Panc1 (cell line): Measurements from ENCODE around the gene GLIS1. TPM values are rescaled to one million over a fixed set of nuclear protein-coding genes. Genes with fewer than 3 reads are reported as not detected.

Experiments
- ATAC-seq: fragments of 200-7000 bp; cut with Tn5 transposase; 2 replicates; pipeline ENCODE4 v1.9.1; 2020; ENCODE audit warnings: mild to moderate bottlenecking, moderate library complexity
- BruUV-seq: library from RNA; stranded (reverse); fragments of 400-500 nt; replicated peaks from 2 replicates; lab custom pipeline; 2021; lab: Mats Ljungman, UMichigan
- CTCF ChIA-PET: fragments of 300-600 bp; sonication (Branson Sonifier 250); formaldehyde crosslinking; loops from one replicate; lab custom pipeline; 2022; ENCODE audit warnings: antibody characterized with exemption; lab: Charles Lee
- POLR2A ChIA-PET: fragments of 300-600 bp; sonication (Branson Sonifier 250); formaldehyde crosslinking; loops from one replicate; lab custom pipeline; 2022; ENCODE audit warnings: antibody characterized with exemption; lab: Charles Lee
- DNase-seq: peaks from one replicate; pipeline ENCODE4 v3.0.0-alpha.2; 2010; ENCODE audit warnings: low read depth, low spot score
- H3K27ac ChIP-seq: 2 replicates; pipeline ENCODE4 v1.5.1; 2011; ENCODE audit warnings: mild to moderate bottlenecking, low read length, inconsistent platforms
- H3K27me3 ChIP-seq: fragments of 200-500 bp; sonication (Bioruptor generic); 2 replicates; pipeline ENCODE4 v1.6.0; 2014; ENCODE audit warnings: low read length, inconsistent platforms; ENCODE audit not compliant: control insufficient read depth, insufficient read depth
- H3K36me3 ChIP-seq: fragments of 200-500 bp; sonication (Bioruptor generic); 2 replicates; pipeline ENCODE4 v1.5.1; 2014; ENCODE audit warnings: inconsistent platforms, mild to moderate bottlenecking, low read length, moderate library complexity; ENCODE audit not compliant: control insufficient read depth, insufficient read depth
- H3K4me1 ChIP-seq: 2 replicates; pipeline ENCODE4 v1.5.1; 2011; ENCODE audit warnings: inconsistent platforms, mild to moderate bottlenecking, low read length, moderate library complexity; ENCODE audit not compliant: control insufficient read depth, insufficient read depth
- H3K4me3 ChIP-seq, 2 experiments: 2 replicates each; pipeline ENCODE4 v1.5.1; 2011 to 2012; ENCODE audit warnings: low read depth in 2 of 2, low read length in 2 of 2, mild to moderate bottlenecking in 2 of 2, inconsistent platforms in 1 of 2, moderate library complexity in 1 of 2
- H3K9me3 ChIP-seq: fragments of 200-500 bp; sonication (Bioruptor generic); 2 replicates; pipeline ENCODE4 v1.5.1; 2014; ENCODE audit warnings: low read depth, mild to moderate bottlenecking, inconsistent platforms, low read length, moderate library complexity; ENCODE audit not compliant: control insufficient read depth, insufficient read depth
- POLR2AphosphoS5 ChIP-seq: IDR thresholded peaks from 2 replicates; pipeline ENCODE4 v1.6.1; 2012; ENCODE audit warnings: mild to moderate bottlenecking, low read depth, low read length, moderate library complexity
- SIN3A ChIP-seq: IDR thresholded peaks from 2 replicates; pipeline ENCODE4 v1.6.1; 2012; ENCODE audit warnings: low read depth, mild to moderate bottlenecking, low read length, moderate library complexity, borderline replicate concordance; ENCODE audit not compliant: insufficient read depth
- TCF7L2 ChIP-seq: IDR thresholded peaks from 2 replicates; pipeline ENCODE4 v1.6.1; 2011; ENCODE audit warnings: mild to moderate bottlenecking, low read depth, low read length, inconsistent platforms
- in situ Hi-C: cut with HindIII; loops from 2 replicates; pipeline ENCODE4 v1.10.0; 2016; ENCODE audit warnings: low sequenced_read_pairs, low pct_unique_long_range_greater_than_20kb
- intact Hi-C: fragments of 100-400 bp; cut with micrococcal nuclease; formaldehyde crosslinking; loops from one replicate; pipeline ENCODE4 v1.10.0; 2022; ENCODE audit not compliant: unreplicated experiment
- total RNA-seq: library from RNA; stranded (reverse); gene quantifications from one replicate; pipeline ENCODE4 v1.2.1, GENCODE V29; 2021; ENCODE audit not compliant: unreplicated experiment
- TF ChIP-seq, protein P1 (sequence below), 2 experiments: IDR thresholded peaks; 2 replicates each; pipeline ENCODE4 v1.6.1; 2011 to 2012; ENCODE audit warnings: low read depth in 2 of 2, control low read depth in 1 of 2, low read length in 1 of 2, mild to moderate bottlenecking in 1 of 2, moderate library complexity in 1 of 2; ENCODE audit not compliant: insufficient read depth in 1 of 2
- TF ChIP-seq, protein P2 (sequence below): fragments of 450-650 bp; IDR thresholded peaks from 2 replicates; pipeline ENCODE4 v1.5.1; 2017; ENCODE audit warnings: mild to moderate bottlenecking

The GLIS1 gene
- total RNA-seq, 1 experiment from 2014 or later = 0.28 TPM

GRCh38 chr1:53562981-53563379, 176.0 kb downstream of the GLIS1 start:
- H3K4me1 ChIP-seq = no peaks in the 10 kb centered on the region
- H3K27me3 ChIP-seq = peaks cover 17% of the 10 kb centered on the region
- DNase-seq = no peak
- H3K9me3 ChIP-seq = no peaks in the 10 kb centered on the region
- ChIA-PET CTCF (no interaction called here), POLR2A (no interaction called here)
- BruUV-seq = no TSS peak
- ATAC-seq = no peak
- no peak overlapping the region for H3K27ac ChIP-seq
- no peak overlapping the region for H3K4me3 ChIP-seq
- no peaks in the 10 kb centered on the region for H3K36me3 ChIP-seq
- intact Hi-C loops = no loop called here
- TF ChIP-seq SIN3A (no peak), POLR2AphosphoS5 (no peak), TCF7L2 (no peak)
- TF ChIP-seq, protein P1, sequence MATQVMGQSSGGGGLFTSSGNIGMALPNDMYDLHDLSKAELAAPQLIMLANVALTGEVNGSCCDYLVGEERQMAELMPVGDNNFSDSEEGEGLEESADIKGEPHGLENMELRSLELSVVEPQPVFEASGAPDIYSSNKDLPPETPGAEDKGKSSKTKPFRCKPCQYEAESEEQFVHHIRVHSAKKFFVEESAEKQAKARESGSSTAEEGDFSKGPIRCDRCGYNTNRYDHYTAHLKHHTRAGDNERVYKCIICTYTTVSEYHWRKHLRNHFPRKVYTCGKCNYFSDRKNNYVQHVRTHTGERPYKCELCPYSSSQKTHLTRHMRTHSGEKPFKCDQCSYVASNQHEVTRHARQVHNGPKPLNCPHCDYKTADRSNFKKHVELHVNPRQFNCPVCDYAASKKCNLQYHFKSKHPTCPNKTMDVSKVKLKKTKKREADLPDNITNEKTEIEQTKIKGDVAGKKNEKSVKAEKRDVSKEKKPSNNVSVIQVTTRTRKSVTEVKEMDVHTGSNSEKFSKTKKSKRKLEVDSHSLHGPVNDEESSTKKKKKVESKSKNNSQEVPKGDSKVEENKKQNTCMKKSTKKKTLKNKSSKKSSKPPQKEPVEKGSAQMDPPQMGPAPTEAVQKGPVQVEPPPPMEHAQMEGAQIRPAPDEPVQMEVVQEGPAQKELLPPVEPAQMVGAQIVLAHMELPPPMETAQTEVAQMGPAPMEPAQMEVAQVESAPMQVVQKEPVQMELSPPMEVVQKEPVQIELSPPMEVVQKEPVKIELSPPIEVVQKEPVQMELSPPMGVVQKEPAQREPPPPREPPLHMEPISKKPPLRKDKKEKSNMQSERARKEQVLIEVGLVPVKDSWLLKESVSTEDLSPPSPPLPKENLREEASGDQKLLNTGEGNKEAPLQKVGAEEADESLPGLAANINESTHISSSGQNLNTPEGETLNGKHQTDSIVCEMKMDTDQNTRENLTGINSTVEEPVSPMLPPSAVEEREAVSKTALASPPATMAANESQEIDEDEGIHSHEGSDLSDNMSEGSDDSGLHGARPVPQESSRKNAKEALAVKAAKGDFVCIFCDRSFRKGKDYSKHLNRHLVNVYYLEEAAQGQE (IDR thresholded peaks at IDR 0.05; ENCODE audit: insufficient read depth in 1 of 2, low read depth in 2 of 2, low read length in 1 of 2) = no peak
- TF ChIP-seq, protein P2, sequence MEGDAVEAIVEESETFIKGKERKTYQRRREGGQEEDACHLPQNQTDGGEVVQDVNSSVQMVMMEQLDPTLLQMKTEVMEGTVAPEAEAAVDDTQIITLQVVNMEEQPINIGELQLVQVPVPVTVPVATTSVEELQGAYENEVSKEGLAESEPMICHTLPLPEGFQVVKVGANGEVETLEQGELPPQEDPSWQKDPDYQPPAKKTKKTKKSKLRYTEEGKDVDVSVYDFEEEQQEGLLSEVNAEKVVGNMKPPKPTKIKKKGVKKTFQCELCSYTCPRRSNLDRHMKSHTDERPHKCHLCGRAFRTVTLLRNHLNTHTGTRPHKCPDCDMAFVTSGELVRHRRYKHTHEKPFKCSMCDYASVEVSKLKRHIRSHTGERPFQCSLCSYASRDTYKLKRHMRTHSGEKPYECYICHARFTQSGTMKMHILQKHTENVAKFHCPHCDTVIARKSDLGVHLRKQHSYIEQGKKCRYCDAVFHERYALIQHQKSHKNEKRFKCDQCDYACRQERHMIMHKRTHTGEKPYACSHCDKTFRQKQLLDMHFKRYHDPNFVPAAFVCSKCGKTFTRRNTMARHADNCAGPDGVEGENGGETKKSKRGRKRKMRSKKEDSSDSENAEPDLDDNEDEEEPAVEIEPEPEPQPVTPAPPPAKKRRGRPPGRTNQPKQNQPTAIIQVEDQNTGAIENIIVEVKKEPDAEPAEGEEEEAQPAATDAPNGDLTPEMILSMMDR = no peak
- in situ Hi-C loops = no loop called here

- H3K9me3 ChIP-seq = no peaks in the 10 kb centered on the region
- intact Hi-C loops = no loop called here
- H3K36me3 ChIP-seq = no peaks in the 10 kb centered on the region
- H3K27ac ChIP-seq = no peak overlapping the region
- no peak for DNase-seq
- H3K27me3 ChIP-seq = peaks cover 17% of the 10 kb centered on the region
- no peak overlapping the region for H3K4me3 ChIP-seq
- no peak for ATAC-seq
- CTCF ChIA-PET = no interaction called here
- no TSS peak for BruUV-seq
- TF ChIP-seq, protein P2 = no peak
- TF ChIP-seq, protein P1 (IDR thresholded peaks at IDR 0.05; ENCODE audit: insufficient read depth in 1 of 2, low read depth in 2 of 2, low read length in 1 of 2) = no peak
- no peak for TF ChIP-seq SIN3A
- in situ Hi-C loops = no loop called here
- POLR2A ChIA-PET = no interaction called here
- H3K4me1 ChIP-seq = no peaks in the 10 kb centered on the region
These were observed 176.5 kb downstream of the GLIS1 start for GRCh38 chr1:53562291-53562980.
